ENCODE data around the gene PPP1R15B. TPM values are rescaled to one million over a fixed set of nuclear protein-coding genes. Genes with fewer than 3 reads are reported as not detected.

PPP1R15B gene
- total RNA-seq, 1 experiment from 2014 or later: 45.9 TPM

GRCh38 chr1:204455831-204456145, 44.2 kb upstream of the PPP1R15B start:
- Histone ChIP-seq H3K27me3 (ENCODE audit: insufficient read depth, low read length) (no peaks in the 10 kb centered on the region), H3K79me1 (ENCODE audit: insufficient read depth, low read depth, low read length, poor library complexity, severe bottlenecking) (no peaks in the 10 kb centered on the region), H4K8ac (replicated peaks; ENCODE audit: insufficient read length, low read depth, low read length) (no peak overlapping the region), H3K23ac (ENCODE audit: insufficient read length, low read depth, low read length) (no peak overlapping the region), H4K20me1 (ENCODE audit: control insufficient read depth, insufficient read depth, insufficient read length) (no peaks in the 10 kb centered on the region), H2BK120ac (ENCODE audit: low read depth, low read length, poor library complexity, severe bottlenecking) (no peak overlapping the region), H3K9ac (ENCODE audit: extremely low read depth, insufficient read length, low read length) (no peak overlapping the region), H3K23me2 (ENCODE audit: insufficient read length, low read depth, low read length, poor library complexity, severe bottlenecking) (no peaks in the 10 kb centered on the region), H2AK5ac (ENCODE audit: insufficient read length, low read length) (no peak overlapping the region), H3K4me1 (ENCODE audit: insufficient read depth, low read length) (peaks cover 8% of the 10 kb centered on the region; the same call in 1 of the 2 replicates), H4K91ac (ENCODE audit: insufficient read length, low read depth, low read length) (no peak overlapping the region), H3K4me2 (ENCODE audit: insufficient read depth, insufficient read length, low read length) (no peak overlapping the region), H3K56ac (ENCODE audit: insufficient read length, low read depth, low read length) (no peak overlapping the region), H2BK20ac (ENCODE audit: low read depth, low read length, poor library complexity, severe bottlenecking) (no peak overlapping the region), H2BK12ac (ENCODE audit: insufficient read length, low read depth, low read length) (peak overlapping the region; percentile 16), H2AFZ (ENCODE audit: low read length) (no peak overlapping the region), H3T11ph (ENCODE audit: low read length) (no peak overlapping the region), H3K27ac (ENCODE audit: insufficient read length, low read depth, low read length) (no peak overlapping the region), H2BK5ac (ENCODE audit: insufficient read length, low read length) (no peak overlapping the region), H4K5ac (ENCODE audit: insufficient read length, low read depth, low read length) (no peak overlapping the region), H3K4ac (ENCODE audit: low read depth, low read length) (no peak overlapping the region), H2BK15ac (ENCODE audit: low read depth, low read length) (no peak overlapping the region), H3K79me2 (ENCODE audit: insufficient read depth, low read length) (no peaks in the 10 kb centered on the region), H3K18ac (ENCODE audit: insufficient read length, low read depth, low read length) (no peak overlapping the region), H3K14ac (ENCODE audit: insufficient read depth, low read length) (no peak overlapping the region; the same call in 1 of the 2 replicates), H3K9me3 (ENCODE audit: control insufficient read depth, low read depth, low read length) (no peaks in the 10 kb centered on the region)
- Mint-ChIP-seq H3K9me3 (no peaks in the 10 kb centered on the region), H3K4me1 (peaks cover 45 to 49% of the 10 kb centered on the region in 2 experiments), H3K36me3 (ENCODE audit: insufficient read depth in 1 of 3, low read depth in 3 of 3) (peaks cover 16 to 32% (median 30%) of the 10 kb centered on the region in 3 experiments), H3K27ac (no peak overlapping the region), H3K27me3 (ENCODE audit: low read depth) (no peaks in the 10 kb centered on the region), H3K4me3 (no peak overlapping the region)
- no peak for TF ChIP-seq CTCF (conservative IDR thresholded peaks at IDR 0.05)
- WGBS (ENCODE audit: extremely low coverage, insufficient read length, low lambda C conversion rate): no CpG with 5 or more reads among the region's 9 CpGs
- no peak for DNase-seq
